Memory B cell (primary cell): ENCODE measurements around the gene PSMD13.
"Not testable (repeated sequence)": the region's sequence is repeated elsewhere in the genome, so short reads cannot be mapped to it uniquely, and the experiment has no call there.

Experiments
- ATAC-seq: fragments of 150-1000 bp; cut with Tn5 transposase; 2 replicates; pipeline ENCODE4 v1.10.0; 2021; ENCODE audit warnings: low read depth, mild to moderate bottlenecking, moderate library complexity
- DNase-seq, 2 donors: peaks; one replicate each; pipeline ENCODE4 v3.0.0; 2022; ENCODE audit warnings: low spot score in 2 of 2
- H3K27ac Mint-ChIP-seq: one replicate; pipeline ENCODE4 v1.8.0; 2022; ENCODE audit warnings: mild to moderate bottlenecking, moderate library complexity, mixed read lengths
- H3K27me3 Mint-ChIP-seq: one replicate; pipeline ENCODE4 v1.8.0; 2022; ENCODE audit warnings: mixed read lengths
- H3K36me3 Mint-ChIP-seq: one replicate; pipeline ENCODE4 v1.8.0; 2022; ENCODE audit warnings: mild to moderate bottlenecking, mixed read lengths
- H3K4me1 Mint-ChIP-seq: one replicate; pipeline ENCODE4 v1.8.0; 2022; ENCODE audit warnings: mixed read lengths
- H3K4me3 Mint-ChIP-seq: one replicate; pipeline ENCODE4 v1.8.0; 2022; ENCODE audit warnings: mild to moderate bottlenecking, moderate library complexity, mixed read lengths
- H3K9me3 Mint-ChIP-seq: one replicate; pipeline ENCODE4 v1.8.0; 2022; ENCODE audit warnings: mixed read lengths

The PSMD13 gene

DNA sequence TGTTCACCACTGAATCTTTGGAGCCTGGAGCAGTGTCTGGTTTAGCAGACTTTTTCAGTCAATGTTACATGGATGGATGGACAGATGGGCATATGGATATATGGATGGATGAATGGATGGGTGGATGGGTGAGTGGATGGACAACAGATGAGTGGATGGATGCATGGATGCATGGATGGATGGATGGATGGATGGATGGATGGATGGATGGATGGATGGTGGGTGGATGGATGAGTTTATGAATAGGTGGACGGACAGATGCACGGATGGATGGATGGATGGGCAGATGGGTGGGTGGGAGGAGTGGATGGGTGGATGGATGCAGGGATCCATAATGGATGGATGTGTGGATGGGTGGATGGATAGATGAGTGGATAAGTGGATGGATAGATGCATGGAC, 19.0 kb downstream of the PSMD13 start:
- ATAC-seq (no peak), DNase-seq (no peak)
- Mint-ChIP-seq H3K27me3 (no peaks in the 10 kb centered on the region), H3K27ac (no peak overlapping the region), H3K4me1 (peaks cover 18% of the 10 kb centered on the region), H3K9me3 (peaks cover 2% of the 10 kb centered on the region), H3K4me3 (no peak overlapping the region), H3K36me3 (peaks cover 18% of the 10 kb centered on the region)

DNA sequence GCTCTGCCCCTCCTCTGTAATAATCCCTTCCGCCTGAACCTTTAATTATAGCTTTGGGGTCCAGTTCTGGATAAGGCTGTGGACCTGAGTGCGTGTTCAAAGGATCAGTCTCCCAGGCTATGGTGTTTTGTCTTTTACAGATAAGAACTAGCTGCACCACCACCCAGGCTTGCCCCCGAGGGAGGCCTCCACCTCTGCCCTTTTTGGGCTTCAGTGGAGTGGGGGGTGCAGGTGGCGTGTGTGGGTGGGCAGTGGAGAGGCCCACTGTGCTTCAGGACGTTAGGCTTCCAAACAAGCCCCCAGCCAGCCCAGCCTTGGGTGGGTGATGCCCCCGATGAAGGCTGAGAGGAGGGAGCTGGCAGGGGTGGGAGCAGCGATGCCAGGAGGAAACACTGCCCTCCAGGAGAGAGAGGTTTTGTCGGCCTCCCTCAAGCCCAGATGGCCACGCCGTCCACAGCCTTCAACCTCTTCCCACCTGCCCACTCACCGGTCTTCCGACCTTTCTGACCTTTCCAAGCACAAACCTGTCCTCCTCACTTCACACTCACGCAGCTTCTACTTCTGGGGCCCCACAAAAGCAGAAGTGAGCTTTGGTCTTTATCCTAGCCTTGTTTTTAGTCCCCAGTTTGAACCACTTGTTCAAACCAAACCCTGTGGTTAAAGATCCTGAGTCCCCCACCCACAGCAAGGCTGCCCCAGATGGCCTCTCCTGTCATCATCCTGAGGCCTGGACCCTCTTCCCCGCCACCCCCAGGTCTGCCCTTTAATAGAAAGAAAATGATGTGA, 20.4 kb downstream of the PSMD13 start:
- H3K4me1 Mint-ChIP-seq: peaks cover 16% of the 10 kb centered on the region
- peak overlapping the region; percentile 11 for H3K4me3 Mint-ChIP-seq
- DNase-seq (no peak), ATAC-seq (peak; percentile 87)
- peaks cover 8% of the 10 kb centered on the region for H3K9me3 Mint-ChIP-seq
- no peaks in the 10 kb centered on the region for H3K27me3 Mint-ChIP-seq
- no peak overlapping the region for H3K27ac Mint-ChIP-seq
- peaks cover 15% of the 10 kb centered on the region for H3K36me3 Mint-ChIP-seq

DNA sequence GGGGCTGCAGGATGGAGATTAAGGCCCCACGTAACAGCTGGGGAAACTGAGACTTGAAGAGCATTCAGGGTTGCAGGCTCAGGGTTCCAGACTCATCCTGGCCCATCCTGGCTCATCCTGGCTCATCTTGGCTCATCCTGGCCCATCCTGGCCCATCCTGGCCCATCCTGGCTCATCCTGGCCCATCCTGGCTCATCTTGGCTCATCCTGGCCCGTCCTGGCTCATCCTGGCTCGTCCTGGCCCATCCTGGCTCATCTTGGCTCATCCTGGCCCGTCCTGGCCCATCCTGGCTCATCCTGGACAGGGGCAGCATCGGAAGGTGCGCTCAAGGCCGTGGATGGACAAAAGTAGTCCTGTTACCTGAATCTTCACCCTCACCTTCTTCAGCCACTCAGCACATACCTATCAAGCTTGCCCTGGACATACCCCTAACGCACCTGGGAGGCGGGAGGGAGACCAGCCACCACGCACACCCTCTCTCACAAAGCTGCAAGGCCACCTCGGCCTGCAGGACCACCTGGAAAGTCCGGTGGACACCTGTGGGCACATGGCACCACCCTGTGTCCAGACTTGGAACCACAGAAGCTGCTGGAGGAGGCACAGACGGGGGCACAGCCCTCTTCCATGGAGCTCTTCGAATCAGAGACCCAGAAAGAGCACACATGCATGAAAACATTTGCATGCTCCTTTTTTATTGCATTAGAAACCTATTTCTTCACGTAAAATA, 21.2 kb downstream of the PSMD13 start:
- Mint-ChIP-seq H3K27ac (no peak overlapping the region), H3K4me3 (no peak overlapping the region)
- no peak for ATAC-seq

DNA sequence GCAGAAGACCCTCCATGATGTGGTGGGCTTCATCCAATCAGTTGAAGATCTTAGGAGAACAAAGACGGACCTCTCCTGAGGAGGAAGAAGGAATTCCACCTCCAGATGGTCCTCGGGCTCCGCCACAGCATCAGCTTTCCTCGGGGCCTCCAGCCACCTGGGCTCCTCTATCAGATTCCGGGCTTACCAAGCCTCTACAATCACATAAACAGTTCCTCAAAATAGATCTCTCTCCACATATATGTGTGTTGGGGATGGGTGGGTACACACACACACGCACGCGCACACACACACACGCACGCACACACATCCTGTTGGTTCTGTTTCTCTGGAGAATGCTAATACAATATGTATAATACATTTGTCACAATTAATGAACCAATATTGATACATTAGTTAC, 22.6 kb downstream of the PSMD13 start:
- Mint-ChIP-seq H3K27ac (no peak overlapping the region), H3K36me3 (peaks cover 3% of the 10 kb centered on the region), H3K27me3 (no peaks in the 10 kb centered on the region), H3K4me1 (peaks cover 16% of the 10 kb centered on the region), H3K4me3 (no peak overlapping the region), H3K9me3 (peaks cover 9% of the 10 kb centered on the region)
- DNase-seq (no peak), ATAC-seq (no peak)

More for the DNA sequence above, 21.2 kb downstream of the PSMD13 start:
- DNase-seq: no peak
- Mint-ChIP-seq H3K36me3 (peaks cover 11% of the 10 kb centered on the region), H3K4me1 (peaks cover 16% of the 10 kb centered on the region), H3K9me3 (peaks cover 9% of the 10 kb centered on the region), H3K27me3 (no peaks in the 10 kb centered on the region)

DNA sequence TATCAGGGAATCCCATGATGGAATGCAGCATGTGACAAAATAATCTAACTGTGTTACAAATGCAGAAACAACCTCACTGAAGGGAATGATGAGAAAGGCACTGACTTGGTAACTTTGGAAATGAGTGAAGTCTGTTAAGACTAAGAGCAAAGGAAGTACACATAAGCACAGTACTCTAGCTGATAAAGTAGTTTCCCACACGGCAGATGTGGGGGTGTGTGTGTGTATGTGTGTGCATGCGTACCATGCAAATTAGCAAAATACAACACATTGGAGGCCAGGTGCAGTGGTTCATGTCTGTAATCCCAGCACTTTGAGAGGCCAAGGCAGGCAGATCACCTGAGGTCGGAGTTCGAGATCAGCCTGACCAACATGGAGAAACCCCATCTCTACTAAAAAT, 24.8 kb downstream of the PSMD13 start:
- H3K27ac Mint-ChIP-seq: no peak overlapping the region
- DNase-seq: no peak
- H3K4me1 Mint-ChIP-seq: peaks cover 11% of the 10 kb centered on the region

DNA sequence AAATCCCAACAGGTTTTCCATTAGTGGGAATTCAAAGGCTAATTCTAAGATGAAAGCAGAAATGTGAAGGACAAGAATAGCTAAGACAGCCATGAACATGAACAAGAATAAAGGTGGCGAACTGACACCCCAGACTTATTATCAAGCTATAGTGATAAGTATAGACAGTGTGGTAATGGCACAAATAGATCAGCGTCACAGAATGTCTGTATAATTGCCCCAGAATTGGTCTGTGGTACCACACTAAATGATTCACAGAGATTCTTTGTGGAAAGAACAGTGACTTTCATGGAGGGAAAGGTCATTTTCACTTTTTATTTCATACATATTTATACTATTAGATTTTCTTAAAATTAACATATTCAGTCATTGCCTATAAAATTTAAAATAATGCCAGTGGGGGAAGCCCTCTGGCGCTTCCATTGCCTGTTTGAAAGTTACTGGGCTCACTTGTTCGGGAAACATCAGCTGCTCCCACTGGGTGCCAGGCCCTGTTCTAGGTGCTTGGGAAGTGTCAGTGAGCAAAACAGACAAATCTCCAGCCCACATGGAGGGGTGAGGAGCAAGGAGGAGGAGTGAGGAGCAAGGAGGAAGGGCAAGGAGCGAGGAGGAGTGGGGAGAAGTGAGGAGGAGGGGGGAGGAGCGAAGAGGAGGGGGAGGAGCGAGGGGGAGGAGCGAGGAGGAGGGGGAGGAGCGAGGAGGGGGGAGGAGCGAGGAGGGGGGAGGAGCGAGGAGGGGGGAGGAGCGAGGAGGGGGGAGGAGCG, 30.1 kb downstream of the PSMD13 start:
- Mint-ChIP-seq H3K27me3 (no peaks in the 10 kb centered on the region), H3K4me1 (peaks cover 18% of the 10 kb centered on the region), H3K27ac (peak overlapping the region; percentile 99), H3K9me3 (peaks cover 3% of the 10 kb centered on the region), H3K36me3 (no peaks in the 10 kb centered on the region), H3K4me3 (peak overlapping the region; percentile 91)
- DNase-seq (no peak), ATAC-seq (no peak)

More for the DNA sequence above, 24.8 kb downstream of the PSMD13 start:
- no peaks in the 10 kb centered on the region for H3K27me3 Mint-ChIP-seq
- peaks cover 3% of the 10 kb centered on the region for H3K36me3 Mint-ChIP-seq
- H3K9me3 Mint-ChIP-seq: peaks cover 9% of the 10 kb centered on the region
- no peak for ATAC-seq
- no peak overlapping the region for H3K4me3 Mint-ChIP-seq

DNA sequence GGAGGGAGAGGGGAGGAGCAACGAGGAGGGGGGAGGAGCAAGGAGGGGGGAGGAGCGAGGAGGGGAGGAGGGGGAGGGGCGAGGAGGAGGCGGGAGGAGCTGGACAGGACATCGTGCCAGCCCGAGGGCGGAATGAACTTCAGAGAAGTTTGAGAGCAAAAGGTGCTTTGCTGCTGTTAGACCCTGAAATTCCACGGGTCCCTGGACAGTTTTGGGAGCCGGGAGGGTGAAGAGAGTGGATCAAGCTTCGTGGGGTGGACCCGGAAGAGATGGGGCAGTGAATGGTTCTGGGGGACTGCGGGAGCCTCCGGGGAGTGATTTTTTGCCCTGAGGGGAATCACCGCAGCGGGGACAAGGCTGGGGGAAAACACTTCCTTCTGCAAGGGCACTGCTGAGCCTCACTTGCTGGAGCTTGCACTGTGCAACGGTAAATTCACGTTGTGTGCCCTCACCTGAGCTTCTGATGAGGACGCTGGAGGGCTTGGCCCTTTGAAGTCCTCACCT, 30.8 kb downstream of the PSMD13 start:
- peaks cover 18% of the 10 kb centered on the region for H3K4me1 Mint-ChIP-seq
- no peaks in the 10 kb centered on the region for H3K27me3 Mint-ChIP-seq
- H3K9me3 Mint-ChIP-seq: peaks cover 1% of the 10 kb centered on the region
- ATAC-seq (peak; percentile 27), DNase-seq (peak; percentile 56 to 71)
- no peaks in the 10 kb centered on the region for H3K36me3 Mint-ChIP-seq
- peak overlapping the region; percentile 96 for H3K4me3 Mint-ChIP-seq
- peak overlapping the region; percentile 99 for H3K27ac Mint-ChIP-seq

DNA sequence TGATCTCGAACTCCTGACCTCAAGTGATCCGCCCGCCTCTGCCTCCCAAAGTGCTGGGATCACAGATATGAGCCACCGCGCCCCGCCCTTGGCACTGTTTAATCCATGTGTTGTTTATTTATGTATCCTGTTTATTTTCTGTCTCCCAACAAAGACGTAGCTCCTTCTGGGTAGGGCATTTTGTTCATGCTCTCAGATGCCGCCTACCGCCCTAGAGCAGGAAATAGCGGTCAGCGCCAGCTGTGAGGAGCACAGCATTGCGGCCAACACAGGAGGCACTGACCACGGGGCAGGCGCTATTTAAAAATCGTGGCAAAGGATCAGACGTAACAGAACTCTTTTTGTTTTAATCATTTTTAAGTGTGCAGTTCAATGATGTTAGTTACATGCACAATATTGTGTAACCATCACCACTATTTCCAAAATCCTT, 32.0 kb downstream of the PSMD13 start:
- H3K4me3 Mint-ChIP-seq: peak overlapping the region; percentile 96
- peaks cover 18% of the 10 kb centered on the region for H3K4me1 Mint-ChIP-seq
- H3K9me3 Mint-ChIP-seq, H3K27me3 Mint-ChIP-seq, H3K36me3 Mint-ChIP-seq: not testable (repeated sequence)
- peak overlapping the region; percentile 99 for H3K27ac Mint-ChIP-seq
- peak in 1 of 2 donors; percentile 52 for DNase-seq
- peak; percentile 34 for ATAC-seq

DNA sequence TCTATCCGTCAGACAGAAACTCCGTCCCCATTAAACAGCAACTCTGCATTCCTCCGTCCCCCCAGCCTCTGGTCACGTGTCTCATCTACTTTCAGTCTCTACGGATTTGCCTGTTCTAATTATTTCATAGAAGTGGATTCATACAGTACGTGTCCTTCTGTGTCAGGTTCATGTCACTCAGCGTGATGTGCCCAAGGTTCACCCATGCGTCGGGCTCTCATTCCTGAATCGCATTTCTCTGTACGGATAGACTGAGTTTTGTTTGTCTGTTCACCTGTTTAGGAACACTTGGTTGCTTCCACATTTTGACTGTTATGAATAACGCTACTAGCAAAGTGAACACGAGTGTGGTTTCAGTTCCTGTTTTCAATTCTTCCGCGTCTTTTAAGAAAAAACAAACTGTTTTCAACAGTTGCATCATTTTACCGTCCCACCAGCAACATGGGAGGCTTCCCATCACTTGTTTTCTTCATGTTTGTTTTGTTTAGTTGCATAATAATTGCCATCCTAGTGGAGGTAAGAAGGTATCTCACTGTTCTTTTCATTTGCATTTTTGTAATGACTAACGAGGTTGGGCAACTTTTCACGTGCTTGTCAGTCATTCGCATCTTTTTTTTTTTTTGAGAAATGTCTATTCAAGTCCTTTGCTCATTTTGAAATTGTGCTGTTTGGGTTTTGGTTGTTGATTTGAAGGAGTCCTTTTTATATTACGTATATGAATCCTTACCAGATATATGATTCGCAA, 32.5 kb downstream of the PSMD13 start:
- no peaks in the 10 kb centered on the region for H3K36me3 Mint-ChIP-seq
- peaks cover 18% of the 10 kb centered on the region for H3K4me1 Mint-ChIP-seq
- H3K27me3 Mint-ChIP-seq: no peaks in the 10 kb centered on the region
- H3K9me3 Mint-ChIP-seq: peaks cover 1% of the 10 kb centered on the region
- H3K27ac Mint-ChIP-seq: peak overlapping the region; percentile 99
- peak; percentile 72 for ATAC-seq
- peak; percentile 66 to 81 for DNase-seq
- peak overlapping the region; percentile 96 for H3K4me3 Mint-ChIP-seq

DNA sequence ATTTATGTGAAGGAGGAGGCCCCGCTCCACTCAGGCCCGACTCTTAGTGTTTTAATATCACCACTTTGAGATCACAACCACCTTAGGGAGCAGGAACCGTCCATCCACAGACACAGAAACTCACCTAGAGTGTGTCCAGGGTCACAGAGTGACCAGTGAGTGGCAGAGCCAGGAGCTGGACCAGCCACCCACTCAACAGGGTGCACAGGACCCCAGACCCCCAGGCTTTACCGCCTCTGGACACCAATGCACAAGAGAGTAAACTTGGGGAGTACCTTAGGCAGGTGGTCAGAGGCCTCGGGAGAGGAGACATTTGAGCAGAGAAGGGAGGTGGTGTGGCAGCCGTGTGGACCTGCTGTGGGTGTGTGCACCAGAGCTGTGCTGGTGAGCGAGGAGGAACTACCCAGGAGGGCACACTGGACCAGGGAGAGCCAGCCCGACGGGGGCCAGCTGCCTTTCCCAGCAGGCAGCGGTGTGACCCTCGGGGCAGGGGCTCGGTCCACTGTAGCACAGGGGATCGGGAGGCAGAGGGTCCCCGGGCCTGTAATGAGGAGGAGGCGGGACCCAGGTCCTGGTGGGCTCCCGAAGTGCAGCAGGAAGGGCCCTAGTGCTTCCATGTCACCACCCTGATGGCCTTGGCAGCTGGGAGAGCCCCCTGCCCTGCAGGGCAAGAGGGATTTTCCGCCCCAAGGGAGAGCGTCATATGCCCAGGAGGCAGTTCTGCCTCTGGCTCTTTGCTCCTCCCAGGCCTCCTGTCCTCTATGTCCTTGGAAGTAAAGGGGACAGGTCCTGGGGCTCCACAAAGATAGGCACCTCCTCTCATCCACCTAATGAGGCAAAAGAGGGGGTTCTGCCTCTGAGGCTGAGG, 33.9 kb downstream of the PSMD13 start:
- ATAC-seq: no peak

DNA sequence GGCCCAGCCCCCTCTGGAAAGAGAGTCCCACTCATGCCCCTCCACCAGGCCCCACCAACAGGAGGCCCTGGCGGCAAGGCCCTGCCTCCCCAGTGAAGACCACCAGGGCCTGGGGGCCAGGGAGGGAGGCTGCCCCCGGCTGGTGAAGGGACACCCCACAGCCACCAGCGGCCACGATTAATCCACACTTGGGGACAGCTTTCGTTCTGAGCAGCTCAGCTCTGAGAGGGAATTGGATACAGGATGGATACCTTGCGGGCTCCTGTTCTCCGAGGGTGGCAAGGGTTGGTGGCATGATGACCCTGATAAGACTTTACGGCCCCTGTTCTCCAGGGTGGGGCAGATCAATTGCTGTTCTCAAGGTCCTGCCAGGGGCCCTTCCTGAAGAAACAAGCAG, 34.5 kb downstream of the PSMD13 start:
- no peak overlapping the region for H3K4me3 Mint-ChIP-seq
- H3K9me3 Mint-ChIP-seq: no peaks in the 10 kb centered on the region
- H3K4me1 Mint-ChIP-seq: peaks cover 31% of the 10 kb centered on the region
- H3K27me3 Mint-ChIP-seq: no peaks in the 10 kb centered on the region
- H3K36me3 Mint-ChIP-seq: no peaks in the 10 kb centered on the region
- H3K27ac Mint-ChIP-seq: peak overlapping the region; percentile 75
- DNase-seq (no peak), ATAC-seq (no peak)

More for the DNA sequence above, 33.9 kb downstream of the PSMD13 start:
- Mint-ChIP-seq H3K9me3 (peaks cover under 1% of the 10 kb centered on the region), H3K27ac (peak overlapping the region; percentile 99), H3K4me1 (peaks cover 28% of the 10 kb centered on the region), H3K27me3 (no peaks in the 10 kb centered on the region), H3K36me3 (no peaks in the 10 kb centered on the region), H3K4me3 (no peak overlapping the region)
- no peak for DNase-seq

DNA sequence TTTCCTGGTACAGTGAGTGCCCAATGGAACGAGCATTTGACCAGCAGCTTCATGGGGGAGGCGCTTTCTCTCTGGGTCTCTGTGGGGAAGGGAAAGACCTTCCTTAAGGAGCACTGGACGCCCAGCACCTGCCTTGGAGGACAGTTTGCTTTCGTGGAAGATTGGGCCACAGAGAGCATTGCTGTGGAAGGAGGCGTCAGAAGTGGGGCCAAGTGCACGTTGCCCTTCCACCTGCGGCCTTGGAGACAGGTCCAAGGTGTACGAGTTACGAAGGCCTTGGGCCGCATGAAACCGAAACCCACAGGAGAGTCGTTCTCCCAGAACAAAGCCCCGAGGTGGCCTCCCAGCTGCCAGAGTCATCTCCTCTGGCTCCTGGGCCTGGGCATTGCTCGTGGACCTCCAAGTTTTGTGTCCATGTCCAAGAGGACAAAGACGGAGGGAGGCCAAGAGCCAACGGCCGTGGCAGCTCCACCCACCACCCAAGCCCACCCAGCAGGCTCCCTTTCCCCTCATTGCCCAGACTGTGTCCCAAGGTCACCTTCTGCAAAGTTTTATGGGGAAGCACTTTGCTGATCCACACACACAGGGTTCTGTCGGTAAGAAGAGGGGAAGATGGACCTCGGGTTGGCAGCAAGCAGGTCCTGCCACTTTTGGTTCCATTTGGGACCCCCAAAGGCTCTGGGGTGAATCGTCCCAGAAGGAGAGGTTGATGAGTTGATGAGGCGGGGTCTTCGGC, 35.6 kb downstream of the PSMD13 start:
- Mint-ChIP-seq H3K9me3 (peaks cover 3% of the 10 kb centered on the region), H3K27me3 (no peaks in the 10 kb centered on the region), H3K4me3 (no peak overlapping the region), H3K27ac (peak overlapping the region; percentile 75), H3K4me1 (peaks cover 31% of the 10 kb centered on the region), H3K36me3 (peaks cover 5% of the 10 kb centered on the region)
- DNase-seq: no peak
- ATAC-seq: no peak
